Stimulated activated CD4-positive, alpha-beta T cell treated with anti-CD3 and anti-CD28 coated beads, Interleukin-1b, Interleukin-23, amount 100 ng/mL, for 48 hours (primary cell): ENCODE data around the gene MCCC1.
"Not testable (repeated sequence)": the region's sequence is repeated elsewhere in the genome, so short reads cannot be mapped to it uniquely, and the experiment has no call there.

Experiments used
- DNase-seq: peaks from one replicate; pipeline ENCODE4 v3.0.0-alpha.2; 2020

The MCCC1 gene

GRCh38 chr3:183099026-183099837, at the start of gene MCCC1:
Gene MCCC1 (minus strand): TSS chr3:183099496. CDS start chr3:183099440, 56 bp downstream.
- peak; percentile 99 for DNase-seq

DNA sequence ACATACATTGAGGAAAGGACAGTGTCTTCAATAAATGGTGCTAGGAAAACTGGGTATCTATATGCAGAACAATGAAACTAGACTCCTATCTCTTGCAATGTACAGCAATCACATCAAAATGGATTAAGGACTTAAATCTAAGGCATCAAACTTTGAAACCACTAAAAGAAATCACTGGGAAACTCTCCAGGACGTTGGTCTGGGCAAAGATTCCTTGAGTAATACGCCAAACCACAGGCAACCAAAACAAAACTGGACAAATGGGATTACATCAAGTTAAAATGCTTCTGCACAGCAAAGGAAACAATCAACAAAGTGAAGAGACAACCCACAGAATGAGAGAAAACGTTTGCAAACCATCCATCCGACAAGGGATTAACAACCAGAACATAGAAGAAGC, 48.8 kb upstream of the MCCC1 start:
- no peak for DNase-seq

- no peak for DNase-seq
These were observed 45.1 kb upstream of the MCCC1 start for GRCh38 chr3:183144363-183144762.

DNA sequence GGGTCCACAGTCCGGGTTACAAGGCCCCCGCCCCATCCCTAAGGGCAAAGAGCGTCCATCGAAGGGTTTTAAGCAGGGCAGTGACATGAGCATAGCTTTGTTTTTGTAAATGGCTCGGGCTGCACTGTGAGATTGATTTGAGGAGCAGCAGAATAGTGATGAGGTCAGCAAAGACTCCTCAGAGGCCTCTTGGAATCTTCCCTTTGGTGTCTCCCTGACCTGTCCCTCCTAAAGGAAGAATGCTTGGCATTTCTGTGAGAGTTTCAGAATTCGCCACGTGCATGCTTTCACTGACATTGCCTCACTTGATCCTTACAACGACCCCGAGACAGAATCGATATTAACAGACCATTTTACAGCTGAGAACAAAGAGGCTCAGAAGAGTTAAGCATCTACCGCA, 42.9 kb upstream of the MCCC1 start:
- no peak for DNase-seq

- DNase-seq: no peak
These were observed 35.5 kb upstream of the MCCC1 start for GRCh38 chr3:183134844-183135243.

GRCh38 chr3:183132409-183132808, 33.1 kb upstream of the MCCC1 start:
- DNase-seq: no peak

DNA sequence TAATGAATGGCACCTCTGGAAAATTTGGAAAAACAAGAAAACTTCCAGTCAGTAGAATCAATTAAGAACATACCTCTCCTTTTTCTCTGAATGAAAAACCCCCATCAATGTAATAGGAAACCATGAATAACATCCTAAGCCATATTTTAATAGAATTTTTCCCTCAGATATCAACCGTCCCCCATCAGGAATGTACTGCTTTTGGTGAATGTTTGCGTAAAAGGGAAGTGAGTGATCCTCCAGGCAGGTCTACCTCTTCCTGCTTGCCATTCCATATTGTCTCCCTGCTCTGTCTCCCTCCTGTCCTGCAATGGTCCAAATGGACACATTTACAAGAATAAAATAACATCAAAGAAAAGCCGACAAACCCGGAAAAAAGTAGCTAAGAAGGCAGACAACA, 32.4 kb upstream of the MCCC1 start:
- DNase-seq: no peak

GRCh38 chr3:183131186-183131725, 32.0 kb upstream of the MCCC1 start:
- no peak for DNase-seq

DNA sequence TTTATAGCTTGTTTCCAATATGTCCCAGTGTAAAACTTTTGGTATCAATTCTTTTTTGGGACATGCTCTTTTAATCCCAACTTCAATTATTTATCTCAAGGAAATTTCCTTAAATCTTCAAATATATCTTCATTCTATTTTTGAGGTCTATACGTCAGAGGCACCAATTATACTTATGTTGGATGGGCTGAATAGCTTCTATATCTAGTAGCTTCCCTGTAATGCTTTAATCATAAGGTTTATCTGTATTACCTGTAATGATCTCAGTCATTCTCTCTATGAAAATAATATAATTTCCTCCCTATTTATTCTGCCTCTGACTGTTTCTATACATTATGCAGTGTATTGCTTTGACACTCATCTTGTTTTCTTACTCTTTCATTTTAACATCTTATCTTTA, 29.9 kb upstream of the MCCC1 start:
- no peak for DNase-seq

- no peak for DNase-seq
These were observed 29.4 kb upstream of the MCCC1 start for GRCh38 chr3:183128709-183129108.

GRCh38 chr3:183123891-183124290, 24.6 kb upstream of the MCCC1 start:
- DNase-seq: no peak

DNA sequence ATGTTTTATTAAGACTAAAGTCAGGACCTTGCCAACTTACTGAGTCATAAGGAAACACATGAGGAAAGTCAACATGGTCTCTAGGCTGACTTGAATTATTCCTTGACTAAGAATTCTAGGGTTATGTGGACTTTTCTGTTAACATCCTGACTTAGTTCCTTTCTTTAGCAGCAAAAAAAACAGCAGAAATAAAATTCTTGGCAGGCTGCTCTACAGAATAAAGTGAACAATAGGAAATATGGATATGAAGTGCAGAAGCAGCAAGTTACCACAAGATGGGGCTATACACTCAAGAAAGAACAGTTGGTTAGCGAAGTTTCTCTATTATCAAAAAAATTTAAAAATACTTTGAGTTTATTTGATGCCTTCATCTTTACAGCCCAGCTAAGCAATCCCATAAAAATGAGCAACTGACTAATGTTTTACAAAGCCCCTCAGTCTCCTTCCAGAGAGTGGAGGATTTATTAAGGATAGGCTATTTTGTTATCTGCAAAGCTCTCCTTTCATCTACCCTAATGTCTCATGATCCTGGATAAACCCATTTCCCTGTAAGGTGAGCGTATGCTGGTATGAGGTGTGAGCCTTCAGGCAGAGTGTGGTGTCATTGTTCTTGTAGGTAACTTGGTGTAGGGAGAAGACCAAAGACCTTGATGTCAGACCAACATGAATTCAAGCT, 23.1 kb upstream of the MCCC1 start:
- DNase-seq: no peak

DNA sequence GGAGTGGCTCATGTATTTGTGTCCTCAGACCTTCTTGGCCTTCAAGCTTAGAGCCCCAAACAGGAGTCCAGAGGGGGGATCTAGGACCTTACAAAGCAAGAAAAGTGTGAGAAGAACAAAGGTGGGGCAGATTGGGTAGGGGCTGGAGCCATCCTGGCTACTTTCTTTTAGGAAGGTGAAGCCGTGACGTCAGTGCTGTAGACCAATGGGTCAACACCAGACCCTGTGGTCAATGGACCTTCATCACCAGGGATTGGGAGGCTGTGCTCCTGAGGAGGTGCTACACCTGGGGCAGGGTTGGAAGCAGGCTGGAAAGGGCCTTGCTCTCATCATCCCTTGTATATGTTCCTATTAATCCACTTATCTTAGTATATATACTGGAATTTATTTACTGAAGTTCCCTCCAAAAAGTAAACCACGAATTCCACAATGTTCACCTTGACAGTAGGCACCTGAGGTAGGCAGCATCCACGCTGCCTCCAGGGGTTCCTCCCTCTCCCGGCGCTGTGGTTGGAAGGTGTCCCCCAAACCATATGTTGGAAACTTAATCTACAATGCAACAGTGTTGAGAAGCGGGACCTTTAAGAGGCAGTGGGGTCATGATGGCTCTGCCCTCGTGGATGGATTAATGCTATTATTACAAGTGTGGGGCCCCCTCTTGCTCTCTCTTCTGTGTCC, 21.4 kb upstream of the MCCC1 start:
- DNase-seq: no peak

- no peak for DNase-seq
These were observed 17.8 kb upstream of the MCCC1 start for GRCh38 chr3:183117056-183117455.

DNA sequence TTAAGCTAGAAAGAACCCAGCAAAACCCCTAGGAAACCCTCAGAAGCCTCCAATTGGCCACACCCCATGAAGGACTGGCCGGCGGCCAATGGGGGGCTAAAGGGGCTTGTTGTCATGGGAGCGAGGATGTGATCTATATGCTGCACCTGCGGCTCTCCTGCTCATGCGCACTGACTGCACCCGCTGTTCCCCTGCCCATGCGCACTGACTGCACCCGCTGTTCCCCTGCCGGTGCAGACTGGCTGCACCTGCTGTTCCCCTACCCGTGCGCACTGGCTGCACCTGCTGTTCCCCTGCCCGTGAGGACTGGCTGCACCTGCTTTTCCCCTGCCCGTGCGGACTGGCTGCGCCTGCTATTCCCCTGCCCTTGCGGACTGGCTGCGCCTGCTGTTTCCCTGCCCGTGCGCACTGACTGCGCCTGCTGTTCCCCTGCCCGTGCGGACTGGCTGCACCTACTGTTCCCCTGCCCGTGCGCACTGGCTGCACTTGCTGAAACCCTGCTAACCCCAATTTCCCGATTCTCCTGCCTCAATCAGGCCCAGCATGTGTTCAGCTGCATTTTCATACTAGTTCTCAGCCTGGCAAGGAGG, 16.8 kb upstream of the MCCC1 start:
- peak; percentile 64 for DNase-seq

- DNase-seq: no peak
These were observed 15.3 kb upstream of the MCCC1 start for GRCh38 chr3:183114384-183115178.

GRCh38 chr3:183109847-183110246, 10.6 kb upstream of the MCCC1 start:
- DNase-seq: not testable (repeated sequence)

DNA sequence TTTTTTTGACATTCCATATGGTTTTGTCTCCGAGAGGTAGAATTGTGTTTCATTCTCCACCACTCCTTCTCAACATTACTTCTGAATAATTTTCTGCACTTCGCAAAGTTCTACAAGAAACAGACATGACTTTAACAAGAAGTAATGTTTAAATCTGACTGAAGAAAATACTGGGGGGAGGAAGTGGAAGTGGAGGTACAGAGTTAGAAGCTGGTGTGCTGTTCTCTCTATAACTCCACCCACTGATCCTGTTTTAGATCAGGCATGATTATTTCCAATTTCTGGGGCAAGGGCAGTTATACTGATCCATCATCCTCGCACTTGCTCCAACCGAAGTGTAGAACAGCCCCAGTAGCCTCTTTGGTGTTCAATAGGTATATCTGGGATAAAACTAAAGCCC, 9.2 kb upstream of the MCCC1 start:
- DNase-seq: no peak

DNA sequence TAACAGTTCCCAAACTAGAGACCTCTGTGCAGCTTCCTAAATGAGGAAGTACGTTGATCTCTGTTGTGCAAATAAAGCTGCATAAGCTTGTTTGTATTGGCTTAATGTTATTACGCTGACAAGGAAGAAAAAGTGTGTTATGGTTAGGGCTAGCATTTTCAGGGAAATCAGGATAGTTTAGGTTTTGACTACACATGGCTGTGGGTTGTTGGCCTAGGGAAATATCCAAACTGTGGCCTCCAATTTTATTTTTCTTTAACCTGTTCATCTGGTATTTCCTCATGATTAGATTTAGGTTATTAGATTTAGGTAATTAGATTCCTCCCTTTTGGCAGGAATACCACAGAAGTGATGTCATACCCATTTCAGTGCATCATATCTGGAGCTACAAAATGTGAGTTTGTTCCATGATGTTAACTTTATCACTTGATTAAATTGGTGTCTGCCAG, 8.7 kb upstream of the MCCC1 start:
- no peak for DNase-seq

DNA sequence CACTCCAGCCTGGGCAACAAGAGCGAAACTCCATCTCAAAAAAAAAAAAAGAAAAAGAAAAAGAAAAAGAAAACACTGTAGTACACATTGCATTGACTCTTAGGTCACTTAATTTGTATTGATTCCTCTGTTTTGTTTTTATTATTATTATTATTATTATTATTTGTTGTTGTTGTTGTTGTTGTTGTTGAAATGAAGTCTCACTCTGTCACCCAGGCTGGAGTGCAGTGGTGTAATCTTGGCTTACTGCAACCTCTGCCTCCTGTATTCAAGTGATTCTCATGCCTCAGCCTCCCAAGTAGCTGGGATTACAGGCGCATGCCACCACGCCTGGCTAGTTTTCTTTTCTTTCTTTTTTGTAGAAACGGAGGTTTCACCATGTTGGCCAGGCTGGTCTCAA, 8.1 kb upstream of the MCCC1 start:
- DNase-seq: not testable (repeated sequence)

DNA sequence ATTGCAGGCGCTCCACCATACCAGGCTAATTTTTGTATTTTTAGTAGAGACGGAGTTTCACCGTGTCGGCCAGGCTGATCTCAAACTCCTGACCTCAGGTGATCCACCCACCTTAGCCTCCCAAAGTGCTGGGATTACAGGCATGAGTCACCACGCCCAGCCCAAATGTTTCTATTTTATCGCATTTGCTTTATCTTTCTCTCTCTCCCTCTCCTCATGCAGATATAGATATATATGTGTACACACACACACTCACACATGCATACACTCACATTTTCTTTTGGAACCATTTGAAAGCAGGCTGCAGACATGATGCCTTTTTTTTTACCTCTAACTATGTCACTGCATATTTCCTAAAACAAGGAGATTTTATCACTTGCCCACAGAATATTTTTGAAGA, 7.3 kb upstream of the MCCC1 start:
- no peak for DNase-seq

- DNase-seq: not testable (repeated sequence)
These were observed 4.7 kb upstream of the MCCC1 start for GRCh38 chr3:183103950-183104349.
